HEK293 (cell line): Measurements from ENCODE around the gene ETHE1.

ENCODE experiments used
- INSM2 ChIP-seq: fragments of 450-650 bp; formaldehyde crosslinking; IDR thresholded peaks from 2 replicates; pipeline ENCODE4 v1.5.1; 2016; ENCODE audit warnings: missing biosample characterization, missing genetic modification characterization
- SETDB1 ChIP-seq: IDR thresholded peaks from one replicate; pipeline ENCODE4 v1.6.1; 2017; ENCODE audit warnings: mild to moderate bottlenecking, low read length, moderate library complexity, mixed read lengths; ENCODE audit not compliant: insufficient read length
- SP3 ChIP-seq: fragments of 450-650 bp; formaldehyde crosslinking; IDR thresholded peaks from 2 replicates; pipeline ENCODE4 v1.5.1; 2016; ENCODE audit warnings: missing biosample characterization, missing genetic modification characterization
- ZFHX2 ChIP-seq: fragments of 450-650 bp; formaldehyde crosslinking; conservative IDR thresholded peaks from 2 replicates; pipeline ENCODE4 v1.5.1; 2016; ENCODE audit warnings: missing biosample characterization, missing genetic modification characterization
- ZFP69B ChIP-seq: fragments of 450-650 bp; formaldehyde crosslinking; IDR thresholded peaks from 2 replicates; pipeline ENCODE4 v1.5.1; 2016; ENCODE audit warnings: missing biosample characterization, missing genetic modification characterization
- ZIC2 ChIP-seq: fragments of 450-650 bp; formaldehyde crosslinking; IDR thresholded peaks from 2 replicates; pipeline ENCODE4 v1.5.1; 2016; ENCODE audit warnings: missing biosample characterization, missing genetic modification characterization
- ZNF132 ChIP-seq: fragments of 450-650 bp; formaldehyde crosslinking; IDR thresholded peaks from 2 replicates; pipeline ENCODE4 v1.5.1; 2017; ENCODE audit warnings: missing biosample characterization, missing genetic modification characterization, borderline replicate concordance
- ZNF133 ChIP-seq: fragments of 450-650 bp; formaldehyde crosslinking; IDR thresholded peaks from 2 replicates; pipeline ENCODE4 v1.5.1; 2016; ENCODE audit warnings: missing biosample characterization, missing genetic modification characterization
- ZNF221 ChIP-seq: fragments of 450-650 bp; formaldehyde crosslinking; IDR thresholded peaks from 2 replicates; pipeline ENCODE4 v1.5.1; 2017; ENCODE audit warnings: missing biosample characterization, missing genetic modification characterization, borderline replicate concordance
- ZNF266 ChIP-seq: fragments of 450-650 bp; formaldehyde crosslinking; IDR thresholded peaks from 2 replicates; pipeline ENCODE4 v1.5.1; 2016; ENCODE audit warnings: missing biosample characterization, missing genetic modification characterization, low read depth
- ZNF366 ChIP-seq: fragments of 450-650 bp; formaldehyde crosslinking; conservative IDR thresholded peaks from 2 replicates; pipeline ENCODE4 v1.5.1; 2016; ENCODE audit warnings: missing biosample characterization, missing genetic modification characterization
- ZNF398 ChIP-seq: fragments of 450-650 bp; formaldehyde crosslinking; IDR thresholded peaks from 2 replicates; pipeline ENCODE4 v1.5.1; 2017; ENCODE audit warnings: missing biosample characterization, missing genetic modification characterization
- ZNF521 ChIP-seq: fragments of 450-650 bp; formaldehyde crosslinking; IDR thresholded peaks from 2 replicates; pipeline ENCODE4 v1.5.1; 2017; ENCODE audit warnings: missing biosample characterization, mild to moderate bottlenecking, missing genetic modification characterization
- ZNF555 ChIP-seq: fragments of 450-650 bp; formaldehyde crosslinking; conservative IDR thresholded peaks from 2 replicates; pipeline ENCODE4 v1.5.1; 2017; ENCODE audit warnings: missing biosample characterization, mild to moderate bottlenecking, missing genetic modification characterization, inconsistent platforms
- ZNF624 ChIP-seq: fragments of 450-650 bp; formaldehyde crosslinking; IDR thresholded peaks from 2 replicates; pipeline ENCODE4 v1.5.1; 2017; ENCODE audit warnings: missing biosample characterization, missing genetic modification characterization
- ZNF701 ChIP-seq: fragments of 450-650 bp; formaldehyde crosslinking; IDR thresholded peaks from 2 replicates; pipeline ENCODE4 v1.5.1; 2016; ENCODE audit warnings: missing biosample characterization, missing genetic modification characterization
- TF ChIP-seq, protein P1 (sequence below): fragments of 450-650 bp; formaldehyde crosslinking; IDR thresholded peaks from 2 replicates; pipeline ENCODE4 v1.5.1; 2016; ENCODE audit warnings: missing biosample characterization, missing genetic modification characterization
- TF ChIP-seq, protein P2 (sequence below): fragments of 450-650 bp; formaldehyde crosslinking; IDR thresholded peaks from 2 replicates; pipeline ENCODE4 v1.5.1; 2016; ENCODE audit warnings: missing biosample characterization, missing genetic modification characterization
- TF ChIP-seq, protein P3 (sequence below): fragments of 450-650 bp; formaldehyde crosslinking; IDR thresholded peaks from 2 replicates; pipeline ENCODE4 v1.5.1; 2016; ENCODE audit warnings: missing biosample characterization, missing genetic modification characterization
- TF ChIP-seq, protein P4 (sequence below): fragments of 450-650 bp; formaldehyde crosslinking; IDR thresholded peaks from 2 replicates; pipeline ENCODE4 v1.5.1; 2016; ENCODE audit warnings: missing biosample characterization, missing genetic modification characterization
- TF ChIP-seq, protein P5 (sequence below): fragments of 450-650 bp; formaldehyde crosslinking; conservative IDR thresholded peaks from 2 replicates; pipeline ENCODE4 v1.5.1; 2016; ENCODE audit warnings: low read depth, missing biosample characterization, missing genetic modification characterization

ETHE1 gene

GRCh38 chr19:43527860-43528622 is 1.0 kb upstream of the ETHE1 start (continued):
- TF ChIP-seq ZFHX2 (tag by site-specific recombination): peak; percentile 53; the same call in 1 of the 2 replicates
- peak; percentile 91 for TF ChIP-seq INSM2 (tag by site-specific recombination)
- TF ChIP-seq, protein P1, sequence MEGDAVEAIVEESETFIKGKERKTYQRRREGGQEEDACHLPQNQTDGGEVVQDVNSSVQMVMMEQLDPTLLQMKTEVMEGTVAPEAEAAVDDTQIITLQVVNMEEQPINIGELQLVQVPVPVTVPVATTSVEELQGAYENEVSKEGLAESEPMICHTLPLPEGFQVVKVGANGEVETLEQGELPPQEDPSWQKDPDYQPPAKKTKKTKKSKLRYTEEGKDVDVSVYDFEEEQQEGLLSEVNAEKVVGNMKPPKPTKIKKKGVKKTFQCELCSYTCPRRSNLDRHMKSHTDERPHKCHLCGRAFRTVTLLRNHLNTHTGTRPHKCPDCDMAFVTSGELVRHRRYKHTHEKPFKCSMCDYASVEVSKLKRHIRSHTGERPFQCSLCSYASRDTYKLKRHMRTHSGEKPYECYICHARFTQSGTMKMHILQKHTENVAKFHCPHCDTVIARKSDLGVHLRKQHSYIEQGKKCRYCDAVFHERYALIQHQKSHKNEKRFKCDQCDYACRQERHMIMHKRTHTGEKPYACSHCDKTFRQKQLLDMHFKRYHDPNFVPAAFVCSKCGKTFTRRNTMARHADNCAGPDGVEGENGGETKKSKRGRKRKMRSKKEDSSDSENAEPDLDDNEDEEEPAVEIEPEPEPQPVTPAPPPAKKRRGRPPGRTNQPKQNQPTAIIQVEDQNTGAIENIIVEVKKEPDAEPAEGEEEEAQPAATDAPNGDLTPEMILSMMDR (tag by site-specific recombination): no peak; the same call in 1 of the 2 replicates
- TF ChIP-seq, protein P2, sequence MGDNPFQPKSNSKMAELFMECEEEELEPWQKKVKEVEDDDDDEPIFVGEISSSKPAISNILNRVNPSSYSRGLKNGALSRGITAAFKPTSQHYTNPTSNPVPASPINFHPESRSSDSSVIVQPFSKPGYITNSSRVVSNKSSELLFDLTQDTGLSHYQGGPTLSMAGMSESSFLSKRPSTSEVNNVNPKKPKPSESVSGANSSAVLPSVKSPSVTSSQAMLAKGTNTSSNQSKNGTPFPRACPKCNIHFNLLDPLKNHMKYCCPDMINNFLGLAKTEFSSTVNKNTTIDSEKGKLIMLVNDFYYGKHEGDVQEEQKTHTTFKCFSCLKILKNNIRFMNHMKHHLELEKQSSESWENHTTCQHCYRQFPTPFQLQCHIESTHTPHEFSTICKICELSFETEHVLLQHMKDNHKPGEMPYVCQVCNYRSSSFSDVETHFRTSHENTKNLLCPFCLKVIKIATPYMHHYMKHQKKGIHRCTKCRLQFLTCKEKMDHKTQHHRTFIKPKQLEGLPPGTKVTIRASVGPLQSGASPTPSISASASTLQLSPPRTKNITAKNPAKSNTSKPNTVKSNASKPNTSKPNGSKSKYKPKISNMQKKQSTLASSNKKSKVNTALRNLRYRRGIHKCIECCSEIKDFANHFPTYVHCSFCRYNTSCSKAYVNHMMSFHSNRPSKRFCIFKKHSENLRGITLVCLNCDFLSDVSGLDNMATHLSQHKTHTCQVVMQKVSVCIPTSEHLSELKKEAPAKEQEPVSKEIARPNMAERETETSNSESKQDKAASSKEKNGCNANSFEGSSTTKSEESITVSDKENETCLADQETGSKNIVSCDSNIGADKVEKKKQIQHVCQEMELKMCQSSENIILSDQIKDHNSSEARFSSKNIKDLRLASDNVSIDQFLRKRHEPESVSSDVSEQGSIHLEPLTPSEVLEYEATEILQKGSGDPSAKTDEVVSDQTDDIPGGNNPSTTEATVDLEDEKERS (tag by site-specific recombination): no peak
- TF ChIP-seq ZNF521 (tag by site-specific recombination): no peak
- TF ChIP-seq, protein P3, sequence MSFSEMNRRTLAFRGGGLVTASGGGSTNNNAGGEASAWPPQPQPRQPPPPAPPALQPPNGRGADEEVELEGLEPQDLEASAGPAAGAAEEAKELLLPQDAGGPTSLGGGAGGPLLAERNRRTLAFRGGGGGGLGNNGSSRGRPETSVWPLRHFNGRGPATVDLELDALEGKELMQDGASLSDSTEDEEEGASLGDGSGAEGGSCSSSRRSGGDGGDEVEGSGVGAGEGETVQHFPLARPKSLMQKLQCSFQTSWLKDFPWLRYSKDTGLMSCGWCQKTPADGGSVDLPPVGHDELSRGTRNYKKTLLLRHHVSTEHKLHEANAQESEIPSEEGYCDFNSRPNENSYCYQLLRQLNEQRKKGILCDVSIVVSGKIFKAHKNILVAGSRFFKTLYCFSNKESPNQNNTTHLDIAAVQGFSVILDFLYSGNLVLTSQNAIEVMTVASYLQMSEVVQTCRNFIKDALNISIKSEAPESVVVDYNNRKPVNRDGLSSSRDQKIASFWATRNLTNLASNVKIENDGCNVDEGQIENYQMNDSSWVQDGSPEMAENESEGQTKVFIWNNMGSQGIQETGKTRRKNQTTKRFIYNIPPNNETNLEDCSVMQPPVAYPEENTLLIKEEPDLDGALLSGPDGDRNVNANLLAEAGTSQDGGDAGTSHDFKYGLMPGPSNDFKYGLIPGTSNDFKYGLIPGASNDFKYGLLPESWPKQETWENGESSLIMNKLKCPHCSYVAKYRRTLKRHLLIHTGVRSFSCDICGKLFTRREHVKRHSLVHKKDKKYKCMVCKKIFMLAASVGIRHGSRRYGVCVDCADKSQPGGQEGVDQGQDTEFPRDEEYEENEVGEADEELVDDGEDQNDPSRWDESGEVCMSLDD (tag by site-specific recombination): no peak
- TF ChIP-seq ZNF366 (tag by site-specific recombination): peak; percentile 87
- TF ChIP-seq ZNF555 (tag by site-specific recombination): no peak
- peak; percentile 31; the same call in 1 of the 2 replicates for TF ChIP-seq SP3 (tag by site-specific recombination)
- TF ChIP-seq, protein P4, sequence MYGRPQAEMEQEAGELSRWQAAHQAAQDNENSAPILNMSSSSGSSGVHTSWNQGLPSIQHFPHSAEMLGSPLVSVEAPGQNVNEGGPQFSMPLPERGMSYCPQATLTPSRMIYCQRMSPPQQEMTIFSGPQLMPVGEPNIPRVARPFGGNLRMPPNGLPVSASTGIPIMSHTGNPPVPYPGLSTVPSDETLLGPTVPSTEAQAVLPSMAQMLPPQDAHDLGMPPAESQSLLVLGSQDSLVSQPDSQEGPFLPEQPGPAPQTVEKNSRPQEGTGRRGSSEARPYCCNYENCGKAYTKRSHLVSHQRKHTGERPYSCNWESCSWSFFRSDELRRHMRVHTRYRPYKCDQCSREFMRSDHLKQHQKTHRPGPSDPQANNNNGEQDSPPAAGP: peak; percentile 90
- TF ChIP-seq ZIC2 (tag by site-specific recombination): no peak
- no peak for TF ChIP-seq ZNF266 (tag by site-specific recombination)
- no peak for TF ChIP-seq ZNF701 (tag by site-specific recombination)
- TF ChIP-seq ZNF221 (tag by site-specific recombination): no peak
- no peak for TF ChIP-seq ZNF624 (tag by site-specific recombination)
- TF ChIP-seq ZFP69B (tag by site-specific recombination): peak; percentile 83
- TF ChIP-seq ZNF133 (tag by site-specific recombination): no peak
- TF ChIP-seq ZNF132 (tag by site-specific recombination): no peak
- TF ChIP-seq ZNF398 (tag by site-specific recombination): peak; percentile 47
- TF ChIP-seq, protein P5, sequence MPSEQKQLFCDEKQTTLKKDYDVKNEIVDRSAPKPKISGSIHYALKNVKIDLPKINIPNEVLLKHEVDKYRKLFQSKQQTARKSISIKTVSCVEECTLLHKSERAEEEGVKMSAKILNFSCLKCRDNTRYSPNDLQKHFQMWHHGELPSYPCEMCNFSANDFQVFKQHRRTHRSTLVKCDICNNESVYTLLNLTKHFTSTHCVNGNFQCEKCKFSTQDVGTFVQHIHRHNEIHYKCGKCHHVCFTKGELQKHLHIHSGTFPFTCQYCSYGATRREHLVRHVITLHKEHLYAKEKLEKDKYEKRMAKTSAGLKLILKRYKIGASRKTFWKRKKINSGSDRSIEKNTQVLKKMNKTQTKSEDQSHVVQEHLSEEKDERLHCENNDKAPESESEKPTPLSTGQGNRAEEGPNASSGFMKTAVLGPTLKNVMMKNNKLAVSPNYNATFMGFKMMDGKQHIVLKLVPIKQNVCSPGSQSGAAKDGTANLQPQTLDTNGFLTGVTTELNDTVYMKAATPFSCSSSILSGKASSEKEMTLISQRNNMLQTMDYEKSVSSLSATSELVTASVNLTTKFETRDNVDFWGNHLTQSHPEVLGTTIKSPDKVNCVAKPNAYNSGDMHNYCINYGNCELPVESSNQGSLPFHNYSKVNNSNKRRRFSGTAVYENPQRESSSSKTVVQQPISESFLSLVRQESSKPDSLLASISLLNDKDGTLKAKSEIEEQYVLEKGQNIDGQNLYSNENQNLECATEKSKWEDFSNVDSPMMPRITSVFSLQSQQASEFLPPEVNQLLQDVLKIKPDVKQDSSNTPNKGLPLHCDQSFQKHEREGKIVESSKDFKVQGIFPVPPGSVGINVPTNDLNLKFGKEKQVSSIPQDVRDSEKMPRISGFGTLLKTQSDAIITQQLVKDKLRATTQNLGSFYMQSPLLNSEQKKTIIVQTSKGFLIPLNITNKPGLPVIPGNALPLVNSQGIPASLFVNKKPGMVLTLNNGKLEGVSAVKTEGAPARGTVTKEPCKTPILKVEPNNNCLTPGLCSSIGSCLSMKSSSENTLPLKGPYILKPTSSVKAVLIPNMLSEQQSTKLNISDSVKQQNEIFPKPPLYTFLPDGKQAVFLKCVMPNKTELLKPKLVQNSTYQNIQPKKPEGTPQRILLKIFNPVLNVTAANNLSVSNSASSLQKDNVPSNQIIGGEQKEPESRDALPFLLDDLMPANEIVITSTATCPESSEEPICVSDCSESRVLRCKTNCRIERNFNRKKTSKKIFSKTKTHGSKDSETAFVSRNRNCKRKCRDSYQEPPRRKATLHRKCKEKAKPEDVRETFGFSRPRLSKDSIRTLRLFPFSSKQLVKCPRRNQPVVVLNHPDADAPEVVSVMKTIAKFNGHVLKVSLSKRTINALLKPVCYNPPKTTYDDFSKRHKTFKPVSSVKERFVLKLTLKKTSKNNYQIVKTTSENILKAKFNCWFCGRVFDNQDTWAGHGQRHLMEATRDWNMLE (tag by site-specific recombination): peak; percentile 9; the same call in 1 of the 2 replicates
- TF ChIP-seq SETDB1: no peak
